ENCODE measurements around the gene KANK2. TPM values are rescaled to one million over a fixed set of nuclear protein-coding genes. Genes with fewer than 3 reads are reported as not detected.

KANK2 gene
- total RNA-seq, 2 donors from 2014 or later, result 3.5 to 3.6 TPM

GRCh38 chr19:11208561-11209471, 11.5 kb upstream of the KANK2 start:
- Mint-ChIP-seq H3K36me3 (ENCODE audit: low read depth) (peaks cover 10% of the 10 kb centered on the region), H3K4me1 (peaks cover 14% of the 10 kb centered on the region), H3K9me3 (no peaks in the 10 kb centered on the region), H3K4me3 (no peak overlapping the region), H3K27me3 (peaks cover 13% of the 10 kb centered on the region), H3K27ac (no peak overlapping the region)
- peak; percentile 14 for ATAC-seq (replicated peaks)

DNA sequence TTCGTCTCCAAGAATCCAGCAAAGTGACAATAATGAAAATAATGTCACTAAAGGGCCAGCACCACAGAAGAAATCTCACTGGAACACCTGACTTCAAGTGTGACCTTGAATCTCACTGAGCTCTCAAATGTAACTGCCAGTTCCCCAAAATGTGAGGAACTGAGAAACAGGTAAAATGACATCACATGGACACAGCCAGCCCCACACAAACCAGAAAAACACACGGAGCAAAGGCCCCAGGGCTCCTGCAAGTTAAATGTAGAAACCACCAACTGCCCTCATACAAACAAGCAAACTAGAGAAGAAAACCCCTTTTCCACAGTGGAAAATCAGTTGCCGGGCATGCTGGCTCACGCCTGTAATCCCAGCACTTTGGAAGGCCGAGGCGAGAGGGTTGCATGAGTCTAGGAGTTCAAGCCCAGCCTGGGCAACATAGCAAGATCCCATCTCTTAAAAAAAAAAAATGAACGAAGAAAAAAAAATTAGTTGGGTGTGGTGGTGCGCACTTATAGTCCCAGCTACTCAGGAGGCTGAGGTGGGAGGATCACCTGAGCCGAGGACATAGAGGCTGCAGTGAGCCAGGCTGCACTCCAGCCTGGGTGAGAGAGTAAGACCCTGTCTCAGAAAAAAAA, 8.7 kb upstream of the KANK2 start:
- no peak for ATAC-seq (replicated peaks)
- H3K36me3 Mint-ChIP-seq (ENCODE audit: low read depth), result peaks cover 10% of the 10 kb centered on the region
- H3K27me3 Mint-ChIP-seq, result peaks cover 15% of the 10 kb centered on the region
- no peak overlapping the region for H3K27ac Mint-ChIP-seq
- no peak overlapping the region for H3K4me3 Mint-ChIP-seq
- H3K4me1 Mint-ChIP-seq, result peaks cover 12% of the 10 kb centered on the region
- H3K9me3 Mint-ChIP-seq, result no peaks in the 10 kb centered on the region

GRCh38 chr19:11204943-11205349, 7.6 kb upstream of the KANK2 start:
- Mint-ChIP-seq H3K4me1 (peaks cover under 1% of the 10 kb centered on the region), H3K27ac (no peak overlapping the region), H3K4me3 (no peak overlapping the region)

GRCh38 chr19:11204076-11204602, 6.8 kb upstream of the KANK2 start:
- Mint-ChIP-seq H3K9me3 (no peaks in the 10 kb centered on the region), H3K4me1 (no peaks in the 10 kb centered on the region), H3K36me3 (ENCODE audit: low read depth) (no peaks in the 10 kb centered on the region), H3K4me3 (no peak overlapping the region), H3K27ac (no peak overlapping the region), H3K27me3 (peaks cover 7% of the 10 kb centered on the region)
- ATAC-seq (replicated peaks), result no peak

More at GRCh38 chr19:11204943-11205349, 7.6 kb upstream of the KANK2 start:
- no peak for ATAC-seq (replicated peaks)
- Mint-ChIP-seq H3K27me3 (peaks cover 7% of the 10 kb centered on the region), H3K9me3 (no peaks in the 10 kb centered on the region), H3K36me3 (ENCODE audit: low read depth) (peaks cover 1% of the 10 kb centered on the region)

DNA sequence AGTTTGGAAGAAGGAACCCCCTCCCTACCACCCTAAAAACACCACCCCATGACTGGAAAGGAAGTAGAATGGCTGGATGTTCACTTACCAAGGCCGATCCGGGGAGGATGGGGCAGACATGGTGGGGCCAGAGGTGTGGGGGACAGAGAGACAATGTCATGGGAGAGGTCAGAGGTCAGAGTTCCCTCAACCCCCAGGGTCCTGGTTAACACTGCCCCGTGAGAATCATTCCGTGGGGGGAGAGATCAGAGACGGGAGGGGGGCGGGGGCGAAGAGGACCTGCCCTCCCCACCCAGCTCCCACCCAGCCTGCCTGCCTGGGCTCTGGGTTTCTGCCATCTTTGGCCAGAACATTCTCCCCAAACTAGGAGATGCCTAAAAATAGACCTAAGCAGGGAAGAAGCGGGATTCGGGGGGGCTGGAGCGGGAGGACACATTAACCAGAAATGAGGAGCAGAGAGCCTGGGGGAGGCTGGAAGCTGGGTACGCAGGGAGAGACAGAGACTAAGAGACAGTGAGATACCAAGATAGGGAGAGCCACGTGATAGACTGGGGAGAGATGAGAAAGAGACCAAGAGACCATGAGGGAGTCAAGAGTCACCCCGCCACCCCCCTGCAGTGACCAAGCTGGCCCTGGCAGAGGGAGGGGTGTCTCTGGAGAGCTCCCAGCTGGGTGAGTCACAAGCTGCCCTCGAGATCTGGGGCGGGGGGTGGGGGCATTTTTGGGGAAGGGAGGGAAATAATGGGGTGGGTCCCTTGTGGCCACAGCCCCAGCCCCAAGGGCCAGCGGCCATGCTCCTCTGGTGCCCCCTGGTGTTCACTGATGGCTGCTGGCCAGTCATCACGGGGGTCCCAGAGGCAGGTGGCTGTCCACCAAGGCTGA, 6.1 kb upstream of the KANK2 start:
- H3K9me3 Mint-ChIP-seq, result no peaks in the 10 kb centered on the region
- H3K4me1 Mint-ChIP-seq, result no peaks in the 10 kb centered on the region
- peaks cover 7% of the 10 kb centered on the region for H3K27me3 Mint-ChIP-seq
- no peak overlapping the region for H3K4me3 Mint-ChIP-seq
- no peak overlapping the region for H3K27ac Mint-ChIP-seq
- peak; percentile 56 for ATAC-seq (replicated peaks)
- no peaks in the 10 kb centered on the region for H3K36me3 Mint-ChIP-seq (ENCODE audit: low read depth)

DNA sequence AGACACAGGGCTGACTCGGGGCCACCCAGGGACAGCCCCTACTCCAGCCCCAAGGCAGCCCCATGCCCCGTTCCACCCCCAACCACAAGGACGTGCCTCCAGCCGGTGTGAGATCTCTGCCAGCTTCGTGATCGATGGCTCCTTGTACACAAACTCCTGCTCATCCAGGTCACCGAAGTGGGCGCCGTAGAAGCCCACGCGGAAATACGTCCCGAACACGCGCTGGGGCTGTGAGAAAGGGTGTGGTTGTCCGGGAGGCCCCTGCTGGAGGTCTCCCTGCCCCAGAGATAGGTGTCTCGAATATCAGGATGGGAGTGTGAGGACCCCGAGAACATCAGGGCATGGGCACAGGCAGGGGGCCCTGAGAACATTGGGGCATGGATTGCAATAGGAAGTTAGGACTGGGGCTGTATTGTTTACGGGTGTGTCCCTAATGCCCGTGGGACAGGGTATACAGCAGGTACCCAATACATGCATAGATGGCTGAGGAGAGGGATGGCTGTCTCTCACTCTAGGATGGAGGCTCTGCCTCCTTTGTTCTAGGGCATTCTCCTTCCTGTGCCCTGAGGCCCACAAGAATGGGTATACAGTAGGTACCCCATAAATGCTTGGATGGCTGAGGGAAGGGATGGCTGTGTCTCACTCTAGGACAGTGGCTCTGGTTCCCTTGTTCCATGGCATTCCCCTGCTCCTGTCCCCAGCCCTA, 5.3 kb upstream of the KANK2 start:
- Mint-ChIP-seq H3K27me3 (peaks cover 7% of the 10 kb centered on the region), H3K4me3 (no peak overlapping the region), H3K27ac (no peak overlapping the region), H3K9me3 (no peaks in the 10 kb centered on the region), H3K36me3 (ENCODE audit: low read depth) (no peaks in the 10 kb centered on the region), H3K4me1 (no peaks in the 10 kb centered on the region)
- ATAC-seq (replicated peaks), result no peak

- peaks cover 7% of the 10 kb centered on the region for H3K27me3 Mint-ChIP-seq
- no peak overlapping the region for H3K4me3 Mint-ChIP-seq
- H3K36me3 Mint-ChIP-seq (ENCODE audit: low read depth), result no peaks in the 10 kb centered on the region
- no peaks in the 10 kb centered on the region for H3K9me3 Mint-ChIP-seq
- no peaks in the 10 kb centered on the region for H3K4me1 Mint-ChIP-seq
- H3K27ac Mint-ChIP-seq, result no peak overlapping the region
- no peak for ATAC-seq (replicated peaks)
Measured at GRCh38 chr19:11201791-11202190, 4.4 kb upstream of the KANK2 start.

GRCh38 chr19:11200931-11201330, 3.6 kb upstream of the KANK2 start:
- Mint-ChIP-seq H3K4me1 (no peaks in the 10 kb centered on the region), H3K27me3 (peaks cover 12% of the 10 kb centered on the region), H3K4me3 (no peak overlapping the region), H3K36me3 (ENCODE audit: low read depth) (no peaks in the 10 kb centered on the region), H3K27ac (no peak overlapping the region), H3K9me3 (no peaks in the 10 kb centered on the region)
- ATAC-seq (replicated peaks), result no peak

GRCh38 chr19:11200015-11200574, 2.8 kb upstream of the KANK2 start:
- Mint-ChIP-seq H3K4me1 (no peaks in the 10 kb centered on the region), H3K36me3 (ENCODE audit: low read depth) (no peaks in the 10 kb centered on the region), H3K27ac (no peak overlapping the region), H3K9me3 (no peaks in the 10 kb centered on the region), H3K4me3 (no peak overlapping the region), H3K27me3 (peaks cover 16% of the 10 kb centered on the region)
- no peak for ATAC-seq (replicated peaks)

DNA sequence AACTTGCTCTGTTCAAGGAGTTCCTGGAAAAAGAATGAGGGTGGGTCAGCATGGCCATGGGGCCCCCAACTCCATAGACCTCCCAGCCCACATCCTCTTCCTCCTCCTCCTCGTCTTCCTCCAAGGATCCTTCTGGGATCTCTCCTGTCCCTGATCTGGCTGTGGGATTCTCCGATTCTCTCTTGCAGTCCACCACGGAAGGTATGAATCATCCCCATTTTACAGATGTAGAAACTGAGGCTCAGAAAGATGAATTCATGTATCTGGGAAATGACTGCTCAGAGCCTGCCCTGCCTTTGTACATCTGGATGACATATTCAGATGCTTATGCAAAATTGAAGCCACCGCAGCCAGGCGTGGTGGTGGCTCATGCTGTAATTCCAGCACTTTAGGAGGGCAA, 2.2 kb upstream of the KANK2 start:
- no peak for ATAC-seq (replicated peaks)
- H3K9me3 Mint-ChIP-seq, result no peaks in the 10 kb centered on the region
- no peaks in the 10 kb centered on the region for H3K36me3 Mint-ChIP-seq (ENCODE audit: low read depth)
- no peak overlapping the region for H3K27ac Mint-ChIP-seq
- H3K4me3 Mint-ChIP-seq, result no peak overlapping the region
- no peaks in the 10 kb centered on the region for H3K4me1 Mint-ChIP-seq
- peaks cover 16% of the 10 kb centered on the region for H3K27me3 Mint-ChIP-seq

DNA sequence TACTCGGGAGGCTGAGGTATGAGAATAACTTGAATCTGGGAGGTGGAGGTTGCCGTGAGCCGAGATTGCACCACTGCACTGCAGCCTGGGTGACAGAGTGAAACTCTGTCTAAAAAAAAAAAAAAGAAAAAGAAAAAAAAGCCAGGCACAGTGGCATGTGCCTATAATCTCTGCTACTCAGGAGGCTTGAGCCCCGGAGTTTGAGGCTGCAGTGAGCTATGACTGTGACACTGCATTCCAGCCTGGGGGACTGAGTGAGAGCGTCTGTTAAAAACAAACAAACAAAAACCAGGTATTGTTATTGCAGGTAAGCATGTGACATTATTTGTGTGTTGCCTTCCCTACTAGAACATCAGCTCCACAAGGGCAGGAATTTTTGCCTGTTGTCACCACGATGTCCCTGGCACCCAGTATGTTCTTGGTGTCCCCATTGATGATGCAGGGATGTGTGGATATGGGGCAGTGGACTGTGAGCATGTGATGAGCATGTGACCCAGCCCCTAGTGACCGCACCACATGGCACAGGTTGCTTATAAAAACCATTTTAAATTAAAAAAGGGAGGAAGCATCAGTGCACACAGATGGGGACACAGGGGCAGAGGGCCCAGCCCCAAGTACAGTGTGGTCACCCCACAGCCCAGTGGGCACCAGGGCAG, 1.6 kb upstream of the KANK2 start:
- no peak overlapping the region for H3K27ac Mint-ChIP-seq
- no peak for ATAC-seq (replicated peaks)
- H3K4me3 Mint-ChIP-seq, result no peak overlapping the region

DNA sequence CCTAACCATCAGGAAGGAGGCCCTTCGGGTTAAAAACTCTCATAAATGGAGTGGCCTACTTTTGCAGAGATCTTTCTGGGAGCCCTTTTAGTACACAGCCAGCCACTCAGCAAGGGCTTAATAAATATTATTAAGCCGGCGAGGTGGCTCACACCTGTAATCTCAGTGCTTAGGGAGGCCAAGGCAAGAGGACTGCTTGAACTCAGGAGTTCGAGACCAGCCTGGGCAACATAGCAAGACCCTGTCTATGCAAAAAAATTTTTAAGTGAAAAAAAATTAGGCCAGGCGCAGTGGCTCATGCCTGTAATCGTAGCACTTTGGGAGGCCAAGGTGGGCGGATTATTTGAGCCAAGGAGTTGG, 810 bp upstream of the KANK2 start:
- no peaks in the 10 kb centered on the region for H3K4me1 Mint-ChIP-seq
- H3K36me3 Mint-ChIP-seq (ENCODE audit: low read depth), result no peaks in the 10 kb centered on the region
- no peaks in the 10 kb centered on the region for H3K9me3 Mint-ChIP-seq
- peak overlapping the region; percentile 62 for H3K4me3 Mint-ChIP-seq
- H3K27ac Mint-ChIP-seq, result no peak overlapping the region
- ATAC-seq (replicated peaks), result no peak
- peaks cover 12% of the 10 kb centered on the region for H3K27me3 Mint-ChIP-seq

More for the DNA sequence above, 1.6 kb upstream of the KANK2 start:
- Mint-ChIP-seq H3K27me3 (peaks cover 12% of the 10 kb centered on the region), H3K4me1 (no peaks in the 10 kb centered on the region), H3K9me3 (no peaks in the 10 kb centered on the region), H3K36me3 (ENCODE audit: low read depth) (no peaks in the 10 kb centered on the region)
